NCI-H345 treated with DMSO at 0.1 percent for 48 hours (cell line): Measurements from ENCODE around the gene PRKG1.

Experiments used
- DNase-seq: peaks from one replicate; lab custom pipeline; 2025; ENCODE audit not compliant: unreplicated experiment; lab: John Stamatoyannopoulos, UW

The PRKG1 gene

GRCh38 chr10:51075873-51076229 is 1.6 kb downstream of the PRKG1 start:
- DNase-seq = no peak

DNA sequence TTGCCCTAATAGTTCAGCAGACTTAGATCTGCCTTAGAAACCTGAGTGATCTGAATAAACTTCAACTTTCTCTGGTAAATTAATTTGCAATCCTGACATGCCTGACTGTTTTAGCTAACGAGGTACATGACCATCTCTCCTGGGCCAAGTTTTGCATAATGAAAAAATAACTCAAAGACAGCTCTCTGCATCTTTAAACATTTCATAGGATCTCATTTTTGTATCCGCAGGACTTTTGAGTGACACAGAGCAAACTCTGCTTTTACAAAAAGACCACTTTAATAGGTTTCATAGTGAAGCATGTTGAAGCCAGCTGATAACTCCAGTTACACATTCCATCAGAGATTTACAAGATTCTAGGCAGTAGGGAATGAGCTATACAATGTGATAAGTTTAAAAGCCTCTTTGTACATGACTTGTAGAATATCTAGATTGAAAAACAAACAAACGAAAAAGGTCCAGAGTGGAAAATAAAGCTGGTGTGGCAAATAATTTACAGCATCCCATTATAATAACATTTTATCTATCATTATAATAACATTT is 2.1 kb downstream of the PRKG1 start:
- no peak for DNase-seq

GRCh38 chr10:51077074-51077473 is 2.8 kb downstream of the PRKG1 start:
- no peak for DNase-seq

- DNase-seq = no peak
These were observed 3.2 kb downstream of the PRKG1 start for GRCh38 chr10:51077507-51077906.

DNA sequence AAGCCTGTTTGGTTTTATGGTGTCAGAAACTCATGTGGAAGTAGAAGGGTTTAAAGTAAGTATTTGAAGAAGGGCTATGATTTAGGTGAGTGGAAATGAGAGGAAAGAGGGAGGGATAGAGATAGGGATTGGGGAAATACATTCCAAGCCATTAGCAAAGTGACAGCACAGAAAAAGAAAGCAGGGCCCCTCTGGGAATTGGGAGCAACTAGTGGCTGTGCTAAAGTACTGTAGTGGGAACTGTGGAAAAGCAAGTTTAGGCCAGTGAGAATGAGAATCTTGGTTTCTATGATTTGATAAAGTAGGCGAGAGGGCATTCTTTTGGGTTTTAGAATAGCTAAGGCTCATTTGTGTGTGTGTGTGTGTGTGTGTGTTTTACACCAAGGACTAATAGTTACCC is 5.0 kb downstream of the PRKG1 start:
- DNase-seq = no peak

DNA sequence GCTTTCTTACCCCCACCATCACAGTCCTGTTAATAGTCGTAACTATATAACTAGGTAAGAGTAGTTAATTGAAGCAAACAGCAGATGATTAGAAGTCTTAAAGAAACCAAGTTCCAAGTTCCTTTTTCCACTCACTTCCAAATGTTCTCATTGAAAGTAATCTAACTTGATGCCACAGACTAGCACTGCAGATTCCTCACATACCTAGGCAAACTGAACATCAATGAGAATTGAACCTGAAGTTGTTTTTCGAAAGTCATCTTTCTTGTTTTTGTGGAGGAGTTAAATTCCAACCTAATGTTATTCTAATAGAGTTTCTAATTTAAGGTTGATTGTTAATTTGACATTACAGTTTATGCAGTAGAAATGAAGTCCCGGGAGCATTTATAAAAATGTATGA is 5.5 kb downstream of the PRKG1 start:
- no peak for DNase-seq

GRCh38 chr10:51080311-51081006 is 6.2 kb downstream of the PRKG1 start:
- DNase-seq = no peak

DNA sequence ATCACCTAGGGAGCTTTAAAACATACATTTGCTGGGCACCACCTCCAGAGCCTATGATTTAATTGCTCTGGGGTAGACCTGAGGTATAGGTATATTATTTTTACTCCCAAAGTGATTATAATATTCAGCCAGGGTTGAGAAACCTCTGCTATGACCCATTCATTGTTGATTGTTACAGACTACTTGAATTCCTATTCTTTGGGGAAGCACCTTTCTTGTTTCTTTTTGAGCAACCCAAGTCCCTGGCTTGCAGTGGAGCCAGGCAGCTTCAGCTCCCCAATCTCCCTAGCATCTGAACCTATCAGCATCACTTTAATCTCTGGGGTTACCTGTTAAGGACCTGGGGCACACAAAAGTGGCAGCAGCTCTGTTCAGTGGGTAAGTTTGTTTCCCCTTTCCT is 8.6 kb downstream of the PRKG1 start:
- no peak for DNase-seq

DNA sequence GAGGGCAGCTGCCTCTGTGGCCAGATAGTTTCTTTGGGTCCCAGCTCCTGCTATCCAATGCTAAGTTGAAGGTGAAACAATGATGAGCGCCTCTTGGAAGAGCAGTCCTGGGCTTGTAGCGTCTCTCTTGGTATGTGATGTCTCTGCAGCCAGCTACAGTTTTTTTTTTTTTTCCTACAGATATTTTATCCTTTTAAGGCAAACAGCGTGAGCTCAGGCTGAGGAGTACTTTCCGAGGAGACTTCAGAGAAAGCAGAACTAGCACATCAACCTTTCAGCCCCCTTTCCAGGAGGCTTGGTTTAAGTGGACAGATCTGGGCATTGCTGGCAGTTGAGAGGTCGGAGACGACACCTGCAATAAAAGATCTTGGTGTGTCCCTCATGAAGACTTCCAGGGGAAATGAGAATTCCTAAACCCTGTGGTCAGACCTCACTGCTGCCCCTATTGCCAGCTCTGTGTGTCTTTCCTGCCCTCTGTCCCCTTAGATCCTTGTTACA is 9.1 kb downstream of the PRKG1 start:
- no peak for DNase-seq

- DNase-seq = no peak
These were observed 10.9 kb downstream of the PRKG1 start for GRCh38 chr10:51085204-51085603.

GRCh38 chr10:51086710-51087109 is 12.4 kb downstream of the PRKG1 start:
- no peak for DNase-seq

- no peak for DNase-seq
These were observed 12.8 kb downstream of the PRKG1 start for GRCh38 chr10:51087114-51087513.

GRCh38 chr10:51090190-51090589 is 15.9 kb downstream of the PRKG1 start:
- no peak for DNase-seq

GRCh38 chr10:51092402-51092801 is 18.1 kb downstream of the PRKG1 start:
- no peak for DNase-seq

GRCh38 chr10:51095444-51095843 is 21.2 kb downstream of the PRKG1 start:
- DNase-seq = no peak

- no peak for DNase-seq
These were observed 23.3 kb downstream of the PRKG1 start for GRCh38 chr10:51097546-51097945.

DNA sequence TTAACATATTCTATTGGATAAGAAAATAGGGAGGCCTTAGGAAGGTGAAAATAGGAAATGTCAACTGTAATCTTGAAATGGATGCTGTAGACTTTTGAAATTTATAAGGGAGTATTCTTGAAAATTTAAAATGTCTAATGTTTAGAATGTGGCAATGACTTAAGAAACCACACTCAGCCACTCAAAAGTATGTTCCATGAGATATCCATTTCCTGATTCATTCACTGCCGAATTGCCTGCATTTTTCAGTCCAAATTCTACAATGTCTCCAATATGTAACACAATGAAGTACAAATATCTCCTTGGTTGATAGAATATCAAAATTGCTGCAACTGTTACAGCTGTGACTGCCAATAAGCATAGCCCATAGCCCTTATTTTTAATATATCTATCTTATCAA is 25.9 kb downstream of the PRKG1 start:
- DNase-seq = no peak

DNA sequence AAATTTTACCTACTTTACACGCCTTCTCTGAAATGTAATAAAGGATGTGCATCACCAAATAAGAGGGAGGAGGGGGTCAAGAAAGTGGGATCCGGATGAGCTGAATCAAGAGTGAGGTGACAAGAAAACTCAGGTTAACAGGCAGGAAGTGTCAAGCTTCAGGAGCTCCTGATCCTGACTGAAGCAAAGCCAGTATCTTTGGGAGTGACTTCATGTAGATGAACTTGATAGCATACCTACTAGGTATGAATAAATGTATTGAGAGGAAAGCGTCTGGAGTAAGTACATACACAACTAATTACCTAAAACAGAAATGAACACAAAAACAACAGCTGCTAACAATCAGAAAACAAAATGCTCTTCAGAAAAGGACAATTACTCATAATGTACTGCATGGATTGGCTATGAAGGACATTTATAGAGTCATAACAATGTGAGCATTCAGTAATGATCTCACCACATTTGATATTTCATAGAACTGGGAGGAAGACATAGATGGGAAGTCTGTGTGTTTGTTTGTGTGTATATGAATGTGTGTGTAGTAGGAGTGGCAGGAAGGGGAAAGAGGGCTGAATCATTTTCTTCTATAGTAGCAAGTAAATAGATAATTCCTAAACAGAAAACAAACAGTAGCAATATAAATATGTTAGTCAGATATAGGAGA is 29.4 kb downstream of the PRKG1 start:
- DNase-seq = no peak

GRCh38 chr10:51106311-51106945 is 32.1 kb downstream of the PRKG1 start:
- DNase-seq = no peak

DNA sequence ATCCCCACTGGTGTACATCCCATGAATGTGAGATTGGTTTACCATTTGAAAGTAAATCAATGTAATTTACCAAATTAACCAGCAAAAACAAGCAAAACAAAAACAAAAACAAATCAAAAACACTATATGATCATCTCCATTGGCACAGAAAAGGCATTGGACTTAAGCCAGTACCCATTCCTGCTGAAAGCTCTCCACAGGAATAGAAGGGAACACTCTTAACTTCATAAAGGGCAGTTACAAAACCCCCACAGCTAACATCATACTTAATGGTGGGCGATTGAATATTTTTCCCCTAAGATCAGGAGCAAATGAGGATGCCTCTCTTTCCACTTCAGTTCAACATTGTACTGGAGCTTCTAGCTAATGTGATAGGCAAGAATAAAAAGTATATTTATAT is 34.1 kb downstream of the PRKG1 start:
- DNase-seq = no peak

DNA sequence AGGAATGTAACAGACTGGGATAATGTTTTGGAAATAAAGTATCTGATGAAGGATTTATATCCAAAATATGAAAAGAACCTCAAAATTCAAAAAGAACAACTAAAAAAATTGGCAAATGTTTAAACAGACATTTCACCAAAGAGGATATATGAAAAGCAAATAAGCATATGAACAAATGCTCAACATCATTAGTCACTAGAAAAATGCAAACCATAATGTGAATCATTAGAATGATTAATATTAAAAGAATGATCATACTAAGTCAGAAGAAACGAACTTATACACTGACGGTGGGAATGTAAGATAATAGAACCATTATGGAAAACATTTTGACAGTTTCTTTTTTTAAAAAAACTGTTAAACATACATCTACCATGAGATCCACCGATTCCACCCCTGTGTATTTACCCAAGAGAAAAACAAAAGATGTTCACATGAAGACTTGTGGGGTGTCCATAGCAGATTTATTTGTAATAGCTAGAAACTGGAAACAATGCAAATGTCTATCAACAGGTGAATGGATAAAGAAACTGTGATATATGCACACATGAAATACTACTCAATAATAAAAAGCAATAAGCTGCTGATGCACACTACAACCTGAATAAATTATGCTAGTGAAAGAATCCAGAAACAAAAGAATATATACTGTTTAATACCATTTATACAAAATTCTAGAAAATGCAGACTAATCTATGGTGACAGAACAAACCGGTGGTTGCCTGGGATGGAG is 35.7 kb downstream of the PRKG1 start:
- no peak for DNase-seq
